NCI-H345 (cell line): ENCODE results near the gene COX6A1.

ENCODE experiments used
- DNase-seq: peaks from one replicate; lab custom pipeline; 2025; lab: John Stamatoyannopoulos, UW

Gene COX6A1

DNA sequence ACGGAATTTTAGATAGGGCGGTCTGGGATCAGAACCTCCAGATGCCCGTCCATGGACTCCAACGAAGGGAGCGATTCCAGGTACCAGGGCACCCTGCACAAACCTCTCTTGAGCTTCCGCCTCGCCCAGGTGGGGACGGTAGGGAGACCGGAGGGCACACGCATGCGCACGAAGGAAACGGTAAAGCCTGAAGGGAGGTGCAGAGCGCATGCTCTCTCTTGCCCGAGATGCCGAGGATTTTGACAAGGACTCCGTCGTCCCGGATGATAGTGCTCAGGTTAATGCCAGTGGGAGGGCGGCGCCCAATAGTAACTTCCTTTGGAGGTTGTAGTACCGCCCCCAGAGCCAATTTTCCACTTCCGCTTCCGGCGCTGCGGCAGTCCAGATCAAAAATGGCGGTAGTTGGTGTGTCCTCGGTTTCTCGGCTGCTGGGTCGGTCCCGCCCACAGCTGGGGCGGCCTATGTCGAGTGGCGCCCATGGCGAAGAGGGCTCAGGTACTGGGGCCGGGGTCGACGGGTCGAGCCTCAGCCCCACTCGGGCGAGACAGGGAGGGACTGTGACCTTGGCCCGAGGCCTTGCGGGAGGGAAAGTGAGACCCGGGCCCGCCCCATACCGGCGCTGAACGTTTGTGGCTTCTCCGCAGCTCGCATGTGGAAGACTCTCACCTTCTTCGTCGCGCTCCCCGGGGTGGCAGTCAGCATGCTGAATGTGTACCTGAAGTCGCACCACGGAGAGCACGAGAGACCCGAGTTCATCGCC, at the start of gene COX6A1:
Gene COX6A1, plus strand, starts transcription at position 379 of the 760 bp plus-strand sequence. Its CDS starts 14 bp downstream, at position 393.
- DNase-seq, result peak; percentile 99

DNA sequence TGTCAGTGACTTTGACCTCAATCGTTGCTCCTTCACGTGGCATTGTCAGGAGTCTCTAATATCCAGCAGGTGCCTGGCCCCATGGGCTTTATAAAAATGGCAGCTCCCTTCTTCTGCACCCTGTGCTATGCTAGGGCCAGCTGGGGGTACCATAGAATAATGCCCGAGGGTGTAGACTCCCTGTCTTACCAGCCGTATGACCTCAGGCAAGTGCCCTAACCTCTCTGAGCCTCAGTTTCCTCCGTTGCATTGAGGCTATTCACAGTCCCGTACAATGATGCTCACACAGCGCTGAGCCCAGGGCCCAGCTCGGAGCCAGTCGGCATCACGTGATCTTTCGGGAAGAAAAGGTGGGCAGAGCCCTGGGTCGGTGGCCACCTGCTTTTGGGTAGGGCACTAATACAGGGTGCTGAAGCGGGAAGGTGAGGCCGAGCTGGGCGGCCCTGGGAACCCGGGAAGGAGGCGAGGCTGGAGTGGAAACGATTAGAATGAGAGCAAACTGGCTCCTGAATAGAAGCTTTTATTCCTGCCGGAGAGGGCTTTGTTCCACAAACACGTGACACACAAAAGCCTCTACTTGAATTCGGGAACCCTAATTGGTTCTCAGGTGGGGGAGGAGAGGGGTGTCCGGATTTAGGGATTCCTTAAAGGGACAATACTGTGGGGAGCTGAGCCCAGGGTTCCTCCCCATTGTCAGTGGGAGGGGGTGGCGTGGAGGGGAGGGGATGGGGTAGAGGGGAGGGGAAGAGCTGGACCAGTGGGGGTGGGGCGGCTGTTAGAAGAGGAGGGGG, 49.0 kb upstream of the COX6A1 start:
- peak; percentile 81 for DNase-seq

DNA sequence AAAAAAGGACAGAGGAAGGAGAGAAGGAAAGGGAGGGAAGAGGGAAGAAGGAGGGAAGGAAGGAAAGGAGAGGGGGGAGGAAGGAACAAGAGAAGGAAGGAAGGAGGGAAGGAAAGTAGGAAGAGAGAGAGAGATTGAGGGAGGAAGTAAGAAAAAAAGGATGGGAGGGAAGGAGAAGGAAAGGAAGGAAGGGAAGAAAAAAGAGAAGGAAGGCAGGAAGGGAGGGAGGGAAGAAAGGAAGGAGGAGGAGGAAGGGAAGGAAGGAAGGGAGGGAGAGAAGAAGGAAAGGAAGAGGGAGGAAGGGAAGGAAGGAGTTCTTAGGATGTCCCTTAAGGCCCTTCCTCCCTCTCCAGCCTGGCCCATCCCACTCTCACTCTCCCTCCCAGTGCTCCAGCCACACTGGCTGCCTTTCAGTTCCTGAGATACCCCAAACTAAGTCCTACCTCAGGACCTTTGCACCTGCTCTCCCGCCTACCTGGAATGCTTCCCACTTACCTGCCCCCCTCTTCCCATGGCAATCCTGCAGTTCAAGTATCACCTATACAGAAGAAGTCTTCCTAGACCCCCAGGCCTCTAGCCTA, 47.3 kb upstream of the COX6A1 start:
- DNase-seq, result no peak

DNA sequence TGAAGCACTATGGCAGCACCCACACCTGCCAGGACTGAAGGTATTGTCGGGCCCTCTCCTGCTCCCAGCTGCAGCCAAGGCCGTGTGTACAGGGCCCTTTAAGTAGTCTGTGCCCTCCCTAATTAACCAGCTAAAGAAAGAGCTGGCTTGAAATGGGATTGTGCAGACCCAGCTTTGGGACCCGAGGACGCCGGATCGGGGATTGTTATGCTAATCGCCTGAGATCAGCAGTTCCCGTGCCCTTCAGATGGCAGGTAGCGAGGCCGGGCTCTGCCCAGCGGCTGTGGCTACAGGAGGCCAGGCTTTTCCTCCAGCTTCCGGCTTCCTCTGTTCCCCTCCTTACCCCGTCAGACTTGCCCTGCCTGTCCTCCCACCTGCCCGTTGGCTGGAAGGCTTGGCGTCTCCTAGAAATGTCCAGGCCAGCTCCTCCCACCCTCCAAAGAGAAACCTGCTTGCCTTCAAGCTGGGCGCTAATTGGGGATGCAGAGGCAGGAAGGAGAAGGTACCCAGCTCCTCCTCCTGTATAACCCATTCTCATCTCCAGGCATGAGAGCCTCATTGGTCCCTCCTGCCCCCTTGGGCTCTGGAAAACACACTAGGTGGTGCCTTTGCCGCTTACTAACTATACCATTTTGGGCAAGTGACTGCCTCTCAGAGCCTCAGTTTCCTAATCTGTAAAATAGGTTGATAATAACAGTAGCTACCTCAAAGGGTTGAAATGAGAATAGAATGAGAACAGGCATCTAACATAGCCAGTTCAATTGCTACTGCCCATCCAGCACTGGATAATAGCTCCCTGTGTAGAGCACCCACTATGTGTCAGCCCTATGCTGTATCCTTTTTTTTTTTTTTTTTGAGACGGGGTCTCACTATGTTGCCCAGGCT, 43.2 kb upstream of the COX6A1 start:
- peak; percentile 75 for DNase-seq

DNA sequence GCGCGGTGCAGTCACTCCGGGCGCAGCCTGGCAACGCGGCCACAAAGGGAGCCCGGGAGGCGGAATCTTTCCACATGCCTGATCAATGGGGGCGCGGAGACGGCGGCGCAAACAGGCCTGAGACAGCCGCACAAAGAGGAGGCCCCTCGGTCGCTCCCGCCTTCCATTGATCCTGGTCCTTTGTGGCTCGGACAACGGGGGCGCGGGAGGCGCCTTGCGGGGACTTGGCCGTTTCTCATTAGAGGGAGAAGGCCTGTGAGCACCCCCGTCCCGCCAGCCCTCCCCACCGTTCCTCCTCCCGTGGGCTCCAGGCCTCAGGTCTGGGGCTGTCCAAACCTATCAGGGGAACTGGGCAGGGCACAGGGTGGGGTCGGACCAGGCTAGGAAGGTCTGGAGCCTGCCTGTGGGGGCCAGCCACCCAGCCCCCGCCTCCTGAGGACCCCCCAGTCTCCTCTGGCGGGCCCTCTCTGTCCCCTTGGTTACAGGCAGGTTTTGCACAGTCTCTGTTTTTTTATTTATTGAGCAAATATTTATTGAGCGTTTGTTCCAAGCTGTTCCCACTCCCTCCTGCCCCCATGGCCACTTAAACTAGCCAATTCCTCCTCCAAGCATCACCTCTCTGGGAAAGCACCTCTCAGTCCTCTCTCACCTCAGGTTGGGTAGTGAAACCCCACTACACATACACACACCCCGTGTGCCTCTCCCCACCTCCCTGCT, 39.9 kb upstream of the COX6A1 start:
- DNase-seq, result no peak

DNA sequence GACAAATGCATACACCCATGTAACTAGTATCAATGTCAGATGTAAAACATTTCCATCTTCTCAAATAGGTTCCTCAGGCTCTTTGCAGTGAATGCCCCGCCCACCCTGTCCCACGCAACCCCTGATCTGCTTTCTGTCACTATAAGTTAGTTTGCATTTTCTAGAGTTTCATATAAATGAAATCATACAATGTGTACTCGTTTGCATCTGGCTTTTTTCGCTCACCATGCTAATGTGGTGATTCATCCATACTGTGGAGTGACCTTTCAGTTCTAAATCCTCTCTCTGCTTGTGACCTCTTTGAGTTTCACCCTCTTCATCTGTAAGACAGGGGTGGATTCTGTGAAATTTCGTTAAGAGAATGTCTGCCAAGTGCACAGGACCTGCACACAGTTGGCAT, 38.4 kb upstream of the COX6A1 start:
- no peak for DNase-seq

DNA sequence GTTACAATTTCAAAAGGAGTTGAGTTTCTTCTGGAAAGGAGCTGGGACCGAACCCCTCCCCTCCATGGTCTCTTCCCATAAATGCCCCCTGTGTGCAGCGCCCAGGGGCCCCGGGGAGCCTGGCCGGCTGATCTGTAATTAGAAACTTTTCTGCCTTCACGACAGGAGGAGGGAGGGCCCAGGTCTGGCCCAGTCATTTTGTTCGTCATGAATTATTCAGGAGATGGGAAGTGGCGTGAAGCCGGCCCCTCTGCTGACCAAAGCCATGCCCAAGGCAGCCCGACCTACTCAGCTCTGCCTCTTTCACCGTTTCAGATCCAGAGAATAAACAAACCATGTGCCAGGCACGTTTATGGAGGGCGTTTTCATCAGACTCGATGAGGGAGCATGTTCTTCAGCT, 35.7 kb upstream of the COX6A1 start:
- no peak for DNase-seq

DNA sequence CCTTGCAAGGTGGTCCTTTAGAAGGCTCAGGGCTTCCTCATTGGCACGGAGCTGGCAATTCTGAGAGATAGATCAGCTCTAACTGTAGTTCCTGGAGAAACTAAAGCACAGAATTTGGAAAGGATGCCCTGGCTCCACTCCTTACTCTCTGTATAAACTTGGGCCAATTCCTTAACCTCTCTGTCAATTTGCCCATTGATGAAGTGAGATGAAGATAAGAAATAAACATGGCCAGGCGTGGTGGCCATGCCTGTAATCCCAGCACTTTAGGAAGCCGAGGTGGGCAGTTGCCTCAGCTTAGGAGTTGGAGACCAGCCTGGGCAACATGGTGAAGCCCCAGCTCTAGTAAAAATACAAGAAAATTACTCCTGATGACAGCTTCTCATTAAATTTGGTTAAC, 34.0 kb upstream of the COX6A1 start:
- DNase-seq, result no peak

DNA sequence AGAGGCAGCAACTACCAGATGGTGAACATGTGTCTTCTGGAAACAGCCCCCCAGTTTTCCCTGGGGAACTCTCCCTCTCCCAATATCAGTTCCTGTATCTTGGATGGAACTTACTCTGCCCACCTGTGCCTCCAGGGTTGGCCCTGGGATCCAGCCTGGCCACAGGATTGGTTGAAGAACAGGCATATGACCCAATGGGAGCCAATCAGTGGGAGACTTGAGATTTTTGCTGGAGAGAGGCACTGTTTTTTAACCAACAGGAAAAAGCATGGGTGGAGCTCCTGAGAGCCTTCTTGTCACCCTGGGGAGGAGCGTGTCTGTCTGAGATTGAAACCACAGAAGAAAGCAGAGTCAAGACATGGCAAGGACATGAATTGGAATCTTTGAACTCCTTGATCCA, 33.6 kb upstream of the COX6A1 start:
- no peak for DNase-seq

DNA sequence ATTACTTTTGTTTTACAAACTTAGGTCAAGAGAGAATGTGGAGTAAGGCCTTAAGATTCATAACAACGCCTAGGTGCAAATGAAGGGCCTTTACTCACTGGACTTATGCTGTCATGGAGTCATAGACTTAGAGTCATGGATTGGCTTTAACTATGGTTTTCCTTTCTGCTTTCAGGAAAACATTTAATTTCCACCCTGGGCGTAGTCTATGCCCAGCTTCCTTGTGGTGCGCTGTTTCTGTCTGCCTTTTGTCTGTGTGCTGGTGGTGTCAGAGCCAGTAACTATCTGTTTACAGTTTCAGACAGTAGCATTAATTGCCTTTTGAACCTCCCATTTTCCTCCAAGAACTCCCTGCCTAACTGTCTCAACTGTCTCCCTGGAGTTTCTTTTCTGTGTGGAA, 31.8 kb upstream of the COX6A1 start:
- DNase-seq, result no peak

DNA sequence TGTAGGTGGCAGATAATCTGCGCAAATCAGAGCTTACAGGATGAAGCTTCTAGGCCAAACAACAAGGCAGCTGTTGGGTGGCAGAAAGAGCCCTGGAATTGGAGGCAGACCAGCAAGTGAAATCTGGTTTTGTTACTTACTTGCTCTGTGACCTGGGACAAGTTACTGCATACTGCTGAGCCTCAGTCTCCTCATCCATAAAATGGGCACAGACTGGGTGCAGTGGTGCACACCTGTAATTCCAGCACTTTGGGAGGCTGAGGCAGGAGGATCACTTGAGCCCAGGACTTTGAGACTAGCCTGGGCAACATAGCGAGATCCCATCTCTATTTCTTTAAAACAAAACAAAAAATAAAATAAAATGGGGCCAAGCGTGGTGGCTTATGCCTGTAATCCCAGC, 31.4 kb upstream of the COX6A1 start:
- no peak for DNase-seq

DNA sequence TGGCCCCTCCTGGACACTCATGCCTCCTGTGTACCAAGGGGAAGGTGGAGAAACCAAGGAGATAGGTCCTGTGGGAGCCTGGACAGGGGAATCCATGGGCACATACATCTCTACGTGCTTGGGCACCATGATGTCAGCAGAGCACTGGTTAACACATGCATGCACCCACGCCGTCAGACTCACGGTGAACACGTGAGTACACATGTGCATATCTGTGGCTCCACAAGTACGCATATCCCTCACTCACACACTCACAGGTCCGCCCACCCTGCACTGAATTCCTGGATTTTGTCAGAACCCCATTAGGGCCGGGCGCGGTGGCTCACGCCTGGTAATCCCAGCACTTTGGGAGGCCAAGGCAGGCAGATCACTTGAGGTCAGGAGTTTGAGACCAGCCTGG, 29.1 kb upstream of the COX6A1 start:
- no peak for DNase-seq

DNA sequence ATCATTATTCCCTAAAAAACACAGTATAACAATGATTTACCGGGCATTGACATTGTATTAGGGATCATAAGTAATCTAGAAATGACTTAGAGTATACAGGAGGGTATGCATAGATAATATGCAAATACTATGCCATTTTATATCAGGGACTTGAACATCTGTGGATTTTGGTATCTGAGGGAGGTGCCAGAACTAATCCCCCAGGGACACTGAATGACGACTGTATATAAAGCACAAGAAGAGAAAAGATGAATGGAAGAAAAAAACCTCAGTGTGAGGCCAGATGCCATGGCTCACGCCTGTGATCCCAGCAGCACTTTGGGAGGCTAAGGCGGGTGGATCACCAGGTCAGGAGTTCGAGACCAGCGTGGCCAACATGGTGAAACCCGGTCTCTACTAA, 25.5 kb upstream of the COX6A1 start:
- DNase-seq, result no peak

DNA sequence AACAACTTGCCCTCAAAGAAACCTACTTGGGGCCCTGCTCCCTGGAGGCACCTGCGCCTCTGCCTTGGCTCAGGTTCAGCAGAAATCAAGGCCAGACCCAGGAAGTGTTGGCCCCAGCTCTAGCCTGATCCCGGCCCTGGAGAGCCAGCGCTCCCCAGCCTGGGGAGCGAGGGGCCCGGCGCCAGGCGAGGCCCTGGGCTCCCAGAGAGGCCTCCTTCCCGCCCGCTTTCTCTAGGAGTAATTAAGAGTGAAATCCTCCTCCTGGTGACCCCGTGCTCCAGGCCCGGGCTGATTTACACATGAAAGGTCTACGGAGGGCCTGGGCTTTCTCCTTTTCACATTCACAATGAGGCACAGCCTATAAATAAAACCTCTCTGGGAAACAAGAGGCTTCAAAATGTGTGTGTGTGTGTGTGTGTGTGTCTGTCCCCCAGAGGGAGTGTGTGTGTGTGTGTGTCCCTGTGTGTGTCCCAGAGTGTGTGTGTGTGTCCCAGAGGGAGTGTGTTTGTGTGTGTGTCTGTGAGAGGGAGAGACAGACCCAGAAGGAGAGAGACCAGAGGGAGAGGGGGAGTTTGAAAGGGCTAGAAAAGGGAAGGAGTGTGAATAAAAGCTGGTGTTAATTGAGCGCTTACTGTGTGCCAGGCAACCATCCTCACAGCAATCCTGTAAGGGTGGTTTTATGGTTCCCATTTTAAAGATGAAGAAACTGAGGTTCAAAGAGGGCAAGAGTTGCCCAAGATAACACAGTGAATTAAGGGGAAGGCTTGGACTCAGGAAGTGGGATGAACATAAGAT, 23.8 kb upstream of the COX6A1 start:
- no peak for DNase-seq

DNA sequence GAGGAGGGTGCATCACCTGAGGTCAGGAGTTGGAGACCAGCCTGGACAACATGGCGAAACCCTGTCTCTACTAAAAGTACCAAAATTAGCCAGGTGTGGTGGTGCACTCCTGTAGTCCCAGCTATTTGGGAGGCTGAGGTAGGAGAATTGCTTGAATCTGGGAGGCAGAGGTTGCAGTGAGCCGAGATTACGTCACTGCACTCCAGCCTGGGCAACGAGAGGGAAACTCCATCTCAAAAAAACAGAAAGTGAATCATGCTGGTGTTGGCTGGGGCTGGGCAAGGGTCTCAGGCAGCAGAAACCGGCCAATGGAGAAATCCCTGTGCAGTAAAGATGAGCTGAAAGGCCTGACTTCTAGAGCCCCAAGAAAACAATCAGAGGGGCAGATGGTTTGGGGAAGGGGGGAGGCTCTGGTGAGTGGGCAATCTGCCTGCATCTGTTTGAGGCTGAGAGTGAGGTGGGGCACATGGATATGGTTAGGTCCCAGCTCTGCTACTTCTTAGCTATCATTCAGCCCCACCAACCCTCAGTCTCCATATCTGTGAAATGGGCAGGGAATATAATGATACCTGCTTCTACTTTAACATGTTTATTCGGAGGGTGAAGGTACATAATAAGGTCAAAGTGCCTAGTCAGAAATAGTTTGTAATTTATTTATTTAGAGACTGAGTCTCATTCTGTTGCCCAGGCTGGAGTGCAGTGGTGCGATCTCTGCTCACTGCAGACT, 21.3 kb upstream of the COX6A1 start:
- DNase-seq, result no peak

DNA sequence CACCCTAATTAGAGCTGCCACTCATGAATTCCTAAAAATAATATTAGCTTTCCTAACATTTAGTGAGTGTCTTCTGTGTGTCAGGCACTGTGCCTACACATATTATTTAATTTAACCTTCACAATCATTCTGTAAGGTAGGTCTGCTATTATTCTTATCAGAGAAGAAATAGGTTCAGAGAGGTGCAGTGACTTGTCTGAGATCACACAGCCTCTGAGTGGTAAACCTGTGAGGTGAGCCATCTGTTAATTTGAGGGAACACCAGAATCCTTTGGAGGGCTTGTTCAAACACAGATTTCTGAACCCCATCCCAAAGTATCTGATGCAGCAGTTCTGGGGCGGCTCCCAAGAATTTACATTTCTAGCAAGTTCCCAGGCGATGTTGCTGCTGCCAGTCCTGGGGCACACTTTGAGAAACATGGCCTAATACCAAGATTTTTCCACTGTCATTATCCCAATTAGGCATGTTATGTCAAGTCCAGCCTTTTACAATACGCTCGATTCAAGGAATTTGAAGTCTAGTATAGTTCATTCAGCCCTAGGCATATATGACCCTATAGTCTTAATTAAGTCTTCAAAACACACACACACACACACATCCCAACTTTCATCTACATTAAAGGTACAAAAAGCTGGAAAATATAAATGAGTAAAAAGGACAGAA, 19.9 kb upstream of the COX6A1 start:
- DNase-seq, result no peak

DNA sequence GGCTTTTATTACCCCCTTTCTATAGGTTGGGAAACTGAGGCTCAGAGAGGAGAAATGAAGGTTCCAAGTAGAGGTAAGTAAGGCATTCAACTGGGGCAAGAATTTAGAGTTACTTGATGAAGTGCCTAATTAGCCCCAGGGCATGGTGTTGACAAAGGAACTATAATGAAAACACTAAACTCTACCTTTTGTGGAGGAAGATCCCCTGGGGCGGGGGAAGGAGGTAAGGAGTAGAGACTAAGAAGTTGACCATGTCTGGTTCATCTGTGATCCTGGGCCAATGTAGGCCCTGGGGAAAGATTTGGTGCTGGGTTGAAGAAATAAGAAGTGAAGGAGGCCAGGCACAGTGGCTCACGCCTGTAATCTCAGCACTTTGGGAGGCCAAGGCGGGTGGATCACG, 16.2 kb upstream of the COX6A1 start:
- DNase-seq, result no peak

DNA sequence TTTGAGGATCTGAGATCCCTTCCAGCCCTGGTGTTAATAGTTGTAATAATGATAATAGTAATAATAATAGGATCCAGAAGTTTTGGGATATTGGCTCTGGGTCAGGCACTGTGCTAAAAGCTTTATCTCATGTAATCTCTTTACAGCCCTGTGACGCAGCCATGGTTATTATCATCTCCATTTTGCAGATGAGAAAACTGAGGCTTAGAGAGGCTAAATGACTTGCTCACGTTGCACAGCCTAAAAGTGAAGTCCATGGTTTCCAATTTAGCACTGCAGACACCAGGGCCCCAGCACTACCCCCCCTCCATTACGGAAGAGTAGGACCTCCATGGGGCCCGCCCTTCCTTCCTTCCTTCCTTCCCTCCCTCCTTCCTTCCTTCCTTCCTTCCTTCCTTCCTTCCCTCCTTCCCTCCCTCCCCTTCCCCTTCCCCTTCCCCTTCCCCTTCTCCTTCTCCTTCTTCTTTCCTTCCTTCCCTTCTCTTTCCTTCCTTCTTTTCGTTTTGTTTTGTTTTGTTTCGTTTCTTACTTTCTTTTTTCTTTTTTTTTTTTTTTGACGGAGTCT, 14.9 kb upstream of the COX6A1 start:
- DNase-seq, result no peak

DNA sequence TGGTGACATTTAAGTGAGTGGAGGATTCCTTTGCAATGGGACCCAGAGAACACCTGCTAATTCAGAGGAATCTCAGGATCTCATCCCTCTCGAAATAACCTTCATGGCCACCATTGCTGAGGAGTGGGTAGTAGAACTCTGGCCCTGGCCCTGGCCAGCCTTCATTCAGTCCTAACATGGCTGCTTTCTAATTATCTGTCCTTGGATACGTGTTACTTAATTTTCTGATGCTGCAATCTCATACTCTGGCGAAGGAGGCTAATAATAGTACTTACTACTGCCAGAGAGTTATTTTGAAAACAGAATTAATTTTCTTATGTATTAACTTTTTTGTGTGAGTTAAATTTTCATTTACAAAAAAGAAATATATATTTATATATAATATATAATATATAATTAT, 12.1 kb upstream of the COX6A1 start:
- DNase-seq, result no peak
